Activated CD8-positive, alpha-beta memory T cell treated with anti-CD3 and anti-CD28 coated beads, Interleukin-2, amount 50 U/mL, for 1 hour (primary cell): ENCODE measurements around the gene IQCH.

ENCODE experiments used
- DNase-seq: peaks from one replicate; pipeline ENCODE4 v3.0.0-alpha.2; 2020; ENCODE audit errors: extremely low read depth

IQCH gene

GRCh38 chr15:67501177-67501835, 246.7 kb downstream of the IQCH start:
- no peak for DNase-seq

- DNase-seq: no peak
Measured at GRCh38 chr15:67501836-67502461, 247.4 kb downstream of the IQCH start.

DNA sequence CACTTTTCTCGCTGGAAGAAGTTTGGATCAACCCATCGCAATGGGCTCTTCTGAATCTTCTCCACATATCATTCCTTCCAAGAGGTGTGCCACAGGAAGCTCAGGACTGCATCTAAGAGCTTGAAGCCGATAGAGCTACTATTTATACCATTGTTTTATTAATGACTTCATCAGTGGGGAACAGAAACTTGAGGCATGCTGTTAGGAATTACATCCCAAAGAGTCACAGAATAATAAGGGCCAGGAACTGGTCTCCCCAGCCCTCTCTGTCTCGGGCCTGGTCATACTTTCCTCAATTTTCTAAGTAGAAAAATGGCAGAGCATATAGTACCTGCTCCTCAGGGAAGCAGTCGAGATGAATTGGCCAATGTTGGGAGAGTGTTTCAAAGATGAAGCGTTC, 249.5 kb downstream of the IQCH start:
- no peak for DNase-seq

GRCh38 chr15:67504796-67505195, 250.2 kb downstream of the IQCH start:
- DNase-seq: no peak

DNA sequence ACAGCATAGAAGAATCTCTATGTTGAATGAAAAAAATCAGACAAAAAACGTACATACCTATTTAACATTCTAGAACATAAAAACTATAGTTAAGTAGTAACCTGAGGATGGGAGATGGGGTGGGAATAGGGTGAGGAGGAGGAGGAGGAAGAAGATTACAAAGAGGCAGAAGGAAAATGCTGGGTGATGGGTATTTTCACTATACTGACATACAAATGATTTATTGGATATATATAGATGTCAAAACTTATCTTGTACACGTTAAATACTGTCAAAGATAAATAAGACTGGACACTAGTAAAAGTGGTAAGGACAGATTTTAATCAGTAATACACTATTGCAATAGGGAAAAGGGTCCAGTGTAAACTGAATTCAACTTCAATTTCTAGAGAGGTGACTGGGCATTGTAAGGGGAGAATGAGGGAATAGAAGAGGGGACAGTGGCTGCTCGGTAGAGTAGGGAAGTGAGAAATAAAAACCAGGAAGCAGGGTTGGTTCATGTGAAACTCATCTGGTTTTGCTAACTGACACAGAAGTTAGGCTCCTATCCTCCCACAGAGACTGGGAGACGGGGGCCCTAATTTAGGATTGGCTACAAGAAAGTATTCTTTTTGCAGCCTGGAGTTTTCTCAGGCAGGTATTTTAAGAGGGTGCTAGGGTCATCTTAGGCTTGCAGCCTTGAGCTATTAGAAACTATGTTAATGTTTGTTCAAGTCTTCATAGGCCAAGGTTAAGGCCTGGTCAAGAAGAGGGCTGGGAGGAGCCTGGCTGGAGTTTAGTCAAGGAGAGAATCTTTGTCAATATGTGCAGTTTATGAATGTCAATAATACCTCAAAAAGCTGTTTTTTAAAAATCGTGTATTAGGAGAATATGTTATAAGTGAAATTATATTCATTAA, 251.3 kb downstream of the IQCH start:
- DNase-seq: no peak

DNA sequence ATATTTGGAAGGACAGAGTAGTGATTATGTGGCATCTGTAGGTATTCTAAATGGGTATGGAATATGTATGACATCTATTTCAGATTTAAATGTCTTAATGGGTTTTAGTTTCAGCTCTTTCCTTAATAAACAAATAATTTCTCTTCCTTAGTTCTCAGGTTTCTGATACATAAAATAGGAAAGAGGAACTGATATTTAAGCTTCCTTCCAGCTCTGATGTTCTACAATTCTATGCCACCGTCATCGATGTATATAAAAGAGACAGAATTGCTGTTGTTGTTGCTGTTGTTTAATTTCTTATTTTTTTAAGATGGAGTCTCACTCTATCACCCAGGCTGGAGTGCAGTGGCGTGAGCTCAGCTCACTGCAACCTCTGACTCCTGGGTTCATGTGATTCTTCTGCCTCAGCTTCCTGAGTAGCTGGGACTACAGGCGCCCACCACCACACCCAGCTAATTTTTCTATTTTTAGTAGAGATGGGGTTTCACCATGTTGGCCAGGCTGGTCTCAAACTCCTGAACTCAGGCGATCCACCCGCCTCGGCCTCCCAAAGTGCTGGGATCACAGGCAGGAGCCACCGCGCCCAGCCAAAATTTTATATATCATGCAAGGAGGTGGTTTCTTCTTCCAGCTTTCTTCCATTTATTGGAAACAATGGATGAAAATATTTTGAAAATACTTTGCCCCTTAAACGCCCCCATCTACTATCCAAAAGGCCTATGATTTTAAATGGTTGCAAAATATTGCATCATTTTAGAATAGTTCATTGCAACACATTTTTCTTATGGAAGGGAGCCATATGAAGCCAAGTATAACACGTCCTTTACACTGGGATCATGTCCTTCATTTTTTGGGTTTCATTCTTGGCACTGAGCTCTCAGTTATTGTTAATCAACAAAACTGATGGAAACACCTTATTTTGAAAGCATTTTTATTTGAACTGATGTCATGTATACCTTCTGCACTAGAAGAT, 252.5 kb downstream of the IQCH start:
- no peak for DNase-seq

- DNase-seq: no peak
Measured at GRCh38 chr15:67508407-67508806, 253.8 kb downstream of the IQCH start.

GRCh38 chr15:67509918-67510317, 255.3 kb downstream of the IQCH start:
- DNase-seq: no peak

DNA sequence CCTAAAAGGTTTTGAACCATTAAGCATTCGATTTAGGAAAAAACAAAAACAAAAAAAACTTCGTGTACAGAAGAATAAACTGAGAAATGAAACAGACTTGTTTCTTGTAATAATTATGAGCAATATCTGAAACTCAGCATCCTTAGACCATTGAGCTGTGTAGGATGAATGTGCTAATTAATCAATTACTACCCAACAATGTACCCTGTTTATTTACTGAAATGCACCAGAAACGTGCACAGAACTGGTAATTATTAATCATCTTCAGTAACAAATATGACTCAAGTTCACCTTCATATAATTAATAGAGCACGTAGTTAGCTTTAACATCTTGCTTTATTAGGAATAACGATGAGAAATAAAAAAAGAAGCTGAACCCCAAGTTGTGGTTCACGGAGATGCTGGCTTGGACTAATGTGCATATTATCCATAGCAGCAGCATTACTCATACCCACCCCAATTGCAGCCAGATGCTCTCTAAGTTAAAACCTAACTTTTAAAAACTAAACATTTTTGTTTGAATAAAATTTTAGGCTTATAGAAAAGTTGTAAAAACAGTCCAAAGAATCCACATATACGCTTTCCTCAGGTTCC, 256.1 kb downstream of the IQCH start:
- no peak for DNase-seq

DNA sequence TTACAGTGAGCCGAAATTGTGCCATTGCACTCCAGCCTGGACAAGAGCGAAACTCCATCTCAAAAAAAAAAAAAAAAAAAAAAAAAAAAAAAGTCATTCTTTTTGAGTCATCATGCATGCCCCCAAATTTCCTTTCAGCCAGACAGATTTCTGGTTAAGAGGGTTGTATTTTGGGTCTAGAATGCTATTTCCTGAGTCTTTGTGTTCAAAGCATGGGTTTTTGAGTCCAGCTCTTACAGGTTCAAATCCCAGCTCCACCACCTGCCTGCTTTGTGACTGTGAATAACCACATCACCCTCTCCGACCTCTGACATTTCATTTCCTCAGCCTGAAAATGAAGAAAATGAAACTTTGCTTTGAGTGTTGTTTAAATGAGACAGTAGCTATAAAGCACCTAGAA, 257.0 kb downstream of the IQCH start:
- no peak for DNase-seq

- no peak for DNase-seq
Measured at GRCh38 chr15:67512140-67512539, 257.6 kb downstream of the IQCH start.

DNA sequence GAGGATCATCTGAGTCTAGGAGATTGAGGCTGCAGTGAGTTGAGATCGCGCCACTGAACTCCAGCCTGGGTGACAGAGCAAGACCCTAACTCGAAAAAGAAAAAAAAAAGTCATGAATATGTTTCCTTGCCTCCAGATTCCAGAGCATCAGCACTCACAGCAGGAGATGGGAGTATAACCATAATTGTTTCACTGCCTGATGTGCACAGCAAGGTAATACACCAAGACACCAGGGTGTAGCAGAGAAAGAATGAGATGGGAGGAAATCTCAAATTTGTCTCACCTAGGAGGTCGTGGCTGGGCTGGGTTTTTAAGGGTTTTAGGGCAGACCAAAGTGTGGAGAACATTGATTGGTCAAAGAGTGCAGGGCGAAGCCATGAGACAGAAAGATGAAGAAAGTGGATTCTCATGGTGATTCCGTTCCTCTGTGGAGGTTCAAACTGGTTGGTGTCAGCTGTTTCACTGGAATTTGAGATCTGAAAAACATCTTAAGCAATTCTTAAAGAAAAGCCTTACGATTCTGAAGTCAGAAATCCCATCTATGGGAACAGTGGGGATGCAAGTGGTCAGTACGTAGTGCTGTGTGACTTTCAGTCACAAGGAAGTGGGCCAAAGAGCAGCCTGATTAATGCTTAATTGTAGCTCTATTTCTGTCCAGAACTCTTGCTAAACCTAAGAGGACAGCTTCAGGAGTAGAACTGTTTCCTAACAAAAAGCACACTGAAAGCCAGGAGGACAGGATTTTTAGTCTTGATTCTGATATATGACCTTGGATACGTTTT, 258.5 kb downstream of the IQCH start:
- no peak for DNase-seq

DNA sequence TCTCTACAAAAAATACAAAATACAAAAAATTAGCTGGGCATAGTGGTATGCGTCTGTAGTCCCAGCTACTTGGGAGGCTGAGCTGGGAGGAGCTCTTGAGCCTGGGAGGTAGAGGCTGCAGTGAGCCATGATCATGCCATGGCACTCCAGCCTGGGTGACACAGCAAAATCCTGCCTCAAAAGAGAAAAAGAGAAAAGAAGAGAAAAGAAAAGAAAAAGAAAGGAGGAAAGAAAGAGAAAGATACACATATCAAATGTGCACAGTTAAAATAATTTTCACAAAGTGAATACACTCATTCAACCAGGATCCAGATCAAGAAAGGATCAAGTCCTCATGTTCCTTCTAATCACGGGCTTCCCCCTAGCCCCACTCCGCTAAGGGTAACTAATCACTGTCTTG, 260.5 kb downstream of the IQCH start:
- no peak for DNase-seq

DNA sequence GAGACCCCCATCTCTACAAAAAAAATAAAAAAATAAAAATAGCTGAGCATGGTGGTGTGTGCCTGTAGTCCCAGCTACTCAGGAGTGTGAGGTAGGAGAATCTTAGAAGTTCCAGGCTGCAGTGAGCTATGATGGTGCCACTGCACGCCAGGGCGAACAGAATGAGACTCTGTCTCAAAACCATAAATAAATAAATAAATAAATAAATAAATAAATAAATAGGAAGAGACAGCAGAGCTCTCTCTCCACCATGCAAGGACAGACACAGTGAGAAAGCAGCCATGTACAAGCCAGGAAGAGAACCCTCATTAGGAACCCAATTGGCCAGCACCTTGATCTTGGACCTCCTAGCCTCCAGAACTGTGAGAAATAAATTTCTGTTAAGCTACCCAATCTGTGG, 261.0 kb downstream of the IQCH start:
- no peak for DNase-seq

- no peak for DNase-seq
Measured at GRCh38 chr15:67520321-67521028, 265.9 kb downstream of the IQCH start.

GRCh38 chr15:67521029-67521782, 266.6 kb downstream of the IQCH start, which contains the start of gene C15orf61:
Gene C15orf61 (plus strand): TSS chr15:67521131. CDS start chr15:67521249, 118 bp downstream.
- DNase-seq: no peak

- no peak for DNase-seq
Measured at GRCh38 chr15:67521783-67522568, 267.4 kb downstream of the IQCH start.

DNA sequence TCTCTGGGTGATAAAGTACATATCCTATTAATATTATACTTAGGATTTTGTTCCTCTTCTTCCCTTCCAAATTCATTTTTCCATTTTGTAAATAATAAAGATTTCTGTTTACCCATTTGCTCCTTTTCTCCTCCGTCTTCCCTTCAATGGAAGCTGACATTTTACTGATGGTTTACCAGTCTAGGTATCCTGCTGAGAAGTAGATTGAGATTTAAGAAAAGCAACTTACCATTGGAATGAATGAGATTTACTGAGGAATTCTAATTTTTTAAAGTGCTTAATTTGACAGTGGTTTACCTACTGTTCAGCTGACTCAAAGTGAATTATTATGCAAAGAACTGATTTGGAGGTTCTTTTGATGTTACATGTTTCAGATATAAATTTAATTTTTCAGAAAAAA, 268.7 kb downstream of the IQCH start:
- DNase-seq: no peak
